Activated naive CD4-positive, alpha-beta T cell treated with anti-CD3 and anti-CD28 coated beads, Interleukin-2, amount 10 ng/mL, durations not matched to agents 7 days and 5 days (primary cell): Measurements from ENCODE around the gene LRRC32.

Experiments used
- CTCF ChIA-PET: fragments of 350-600 bp; sonication (Branson Sonifier 250); formaldehyde crosslinking; loops from one replicate; lab custom pipeline; 2021; ENCODE audit warnings: antibody characterized with exemption; lab: Charles Lee
- DNase-seq: peaks from one replicate; pipeline ENCODE4 v3.0.0-alpha.2; 2020
- H3K27ac Mint-ChIP-seq: one replicate; pipeline ENCODE4 v1.8.0; 2021; ENCODE audit warnings: mild to moderate bottlenecking, moderate library complexity, mixed read lengths
- H3K27me3 Mint-ChIP-seq: one replicate; pipeline ENCODE4 v1.8.0; 2021; ENCODE audit warnings: mild to moderate bottlenecking, mixed read lengths
- H3K36me3 Mint-ChIP-seq: one replicate; pipeline ENCODE4 v1.8.0; 2021; ENCODE audit warnings: mixed read lengths
- H3K4me1 Mint-ChIP-seq: one replicate; pipeline ENCODE4 v1.8.0; 2021; ENCODE audit warnings: mixed read lengths
- H3K4me3 Mint-ChIP-seq: one replicate; pipeline ENCODE4 v1.8.0; 2021; ENCODE audit warnings: mild to moderate bottlenecking, moderate library complexity, mixed read lengths
- H3K9me3 Mint-ChIP-seq: one replicate; pipeline ENCODE4 v1.8.0; 2021; ENCODE audit warnings: mixed read lengths

Gene LRRC32

GRCh38 chr11:76659672-76660532 is 10.6 kb downstream of the LRRC32 start:
- CTCF ChIA-PET: interaction anchor here (1.1 kb wide), 1 partner anchor 61 kb away, joined by 3 read pairs; no protein-coding TSS in a partner anchor
- Mint-ChIP-seq H3K27me3 (peaks cover 50% of the 10 kb centered on the region), H3K36me3 (no peaks in the 10 kb centered on the region)

DNA sequence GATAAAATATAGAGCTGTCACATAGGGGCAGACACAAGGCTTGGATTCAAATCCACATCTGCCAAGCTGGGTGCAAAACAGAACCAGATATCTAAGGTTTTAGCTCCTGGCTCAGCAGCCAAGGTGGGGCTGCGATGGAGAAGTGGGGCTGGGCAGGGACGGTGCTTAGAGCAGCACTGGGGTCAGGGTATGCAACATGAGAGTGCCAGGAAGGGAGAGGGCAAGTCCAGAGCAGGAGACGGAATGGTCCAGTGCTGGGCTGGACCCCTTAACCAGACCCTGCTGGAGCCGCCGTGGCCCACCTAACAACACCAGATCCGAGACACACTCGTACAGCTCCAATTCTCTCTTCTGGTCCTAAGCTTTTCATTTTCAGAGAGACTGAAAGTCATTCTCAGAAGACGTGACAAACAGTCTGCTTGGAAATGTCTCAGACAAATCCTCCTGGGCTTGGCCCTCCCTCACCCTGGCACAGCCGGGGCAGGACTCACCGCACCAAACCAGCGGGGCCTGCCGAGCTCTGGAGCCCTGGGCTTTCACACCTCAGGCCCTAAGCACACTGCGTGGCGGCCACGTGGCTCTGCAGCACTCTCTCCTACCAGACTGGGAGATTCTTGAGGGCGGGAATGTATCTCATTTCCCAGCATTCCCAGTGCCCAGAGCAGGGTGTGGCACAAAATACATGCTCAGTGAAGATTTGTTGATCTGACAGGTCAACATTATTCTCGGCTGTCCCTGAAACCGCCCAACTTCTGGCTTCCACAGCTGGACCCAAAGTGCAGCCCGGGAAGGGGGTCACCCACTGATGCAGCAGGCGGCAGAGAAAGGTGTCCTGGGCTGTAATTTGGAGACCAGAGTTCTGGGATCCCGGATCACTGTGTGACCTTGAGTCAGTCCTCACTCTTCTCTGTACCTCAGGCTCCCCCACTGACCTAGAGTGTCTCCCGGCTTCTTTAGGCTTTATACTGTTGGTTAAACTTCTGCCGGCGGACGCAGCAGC is 11.6 kb downstream of the LRRC32 start:
- Mint-ChIP-seq H3K4me1 (peaks cover 6% of the 10 kb centered on the region), H3K27me3 (peaks cover 53% of the 10 kb centered on the region), H3K36me3 (no peaks in the 10 kb centered on the region), H3K4me3 (no peak overlapping the region), H3K27ac (no peak overlapping the region), H3K9me3 (no peaks in the 10 kb centered on the region)
- CTCF ChIA-PET: interaction anchor here (1.1 kb wide), 1 partner anchor 60 kb away, joined by 3 read pairs; no protein-coding TSS in a partner anchor
- no peak for DNase-seq

More at GRCh38 chr11:76659672-76660532, 10.6 kb downstream of the LRRC32 start:
- no peak for DNase-seq
- Mint-ChIP-seq H3K27ac (no peak overlapping the region), H3K4me1 (peaks cover 15% of the 10 kb centered on the region), H3K9me3 (no peaks in the 10 kb centered on the region), H3K4me3 (no peak overlapping the region)

- Mint-ChIP-seq H3K9me3 (no peaks in the 10 kb centered on the region), H3K27me3 (peaks cover 58% of the 10 kb centered on the region), H3K36me3 (no peaks in the 10 kb centered on the region), H3K4me3 (no peak overlapping the region), H3K27ac (no peak overlapping the region), H3K4me1 (peaks cover 3% of the 10 kb centered on the region)
- CTCF ChIA-PET: no interaction called here
- no peak for DNase-seq
Measured at GRCh38 chr11:76658231-76658630, 12.3 kb downstream of the LRRC32 start.

- H3K27me3 Mint-ChIP-seq: peaks cover 56% of the 10 kb centered on the region
- no peak overlapping the region for H3K4me3 Mint-ChIP-seq
- CTCF ChIA-PET: no interaction called here
- DNase-seq: peak; percentile 12
- H3K4me1 Mint-ChIP-seq: peaks cover 3% of the 10 kb centered on the region
- H3K9me3 Mint-ChIP-seq: no peaks in the 10 kb centered on the region
- H3K27ac Mint-ChIP-seq: no peak overlapping the region
- no peaks in the 10 kb centered on the region for H3K36me3 Mint-ChIP-seq
Measured at GRCh38 chr11:76657187-76658170, 13.1 kb downstream of the LRRC32 start.

GRCh38 chr11:76656571-76657081 is 13.9 kb downstream of the LRRC32 start:
- Mint-ChIP-seq H3K9me3 (no peaks in the 10 kb centered on the region), H3K4me1 (peaks cover 3% of the 10 kb centered on the region), H3K27me3 (peaks cover 56% of the 10 kb centered on the region), H3K27ac (no peak overlapping the region), H3K4me3 (no peak overlapping the region), H3K36me3 (no peaks in the 10 kb centered on the region)
- CTCF ChIA-PET: no interaction called here
- peak; percentile 6 for DNase-seq

DNA sequence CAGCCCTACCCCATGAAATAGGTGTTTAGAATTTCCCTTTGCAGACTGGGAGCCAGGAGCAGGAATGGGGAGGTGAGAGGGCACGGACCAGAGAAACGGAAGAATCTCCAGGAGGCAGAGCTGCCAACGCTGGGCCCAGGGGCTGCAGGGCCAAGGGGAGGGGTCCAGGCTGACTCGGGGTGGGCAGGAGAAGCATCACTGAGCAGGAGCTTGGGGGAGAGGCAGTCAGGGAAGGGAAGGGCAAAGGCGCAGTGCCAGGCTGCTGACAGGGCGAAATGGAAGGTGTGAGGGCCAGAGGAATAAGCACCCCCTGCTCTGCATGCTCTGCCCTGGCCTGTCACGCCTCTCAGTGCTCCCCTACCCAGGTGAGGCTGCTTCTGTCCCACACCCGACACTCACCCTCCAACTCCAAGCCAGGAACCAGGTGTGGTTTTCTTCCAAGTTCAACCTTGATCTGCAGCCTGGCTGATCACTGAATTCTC is 14.5 kb downstream of the LRRC32 start:
- no peak overlapping the region for H3K4me3 Mint-ChIP-seq
- DNase-seq: peak; percentile 7
- H3K9me3 Mint-ChIP-seq: no peaks in the 10 kb centered on the region
- no peak overlapping the region for H3K27ac Mint-ChIP-seq
- CTCF ChIA-PET: no interaction called here
- H3K4me1 Mint-ChIP-seq: peaks cover 3% of the 10 kb centered on the region
- peaks cover 62% of the 10 kb centered on the region for H3K27me3 Mint-ChIP-seq
- no peaks in the 10 kb centered on the region for H3K36me3 Mint-ChIP-seq

GRCh38 chr11:76655501-76656049 is 15.0 kb downstream of the LRRC32 start:
- Mint-ChIP-seq H3K27ac (no peak overlapping the region), H3K36me3 (no peaks in the 10 kb centered on the region), H3K27me3 (peaks cover 63% of the 10 kb centered on the region), H3K4me1 (peaks cover 3% of the 10 kb centered on the region), H3K4me3 (no peak overlapping the region), H3K9me3 (no peaks in the 10 kb centered on the region)
- DNase-seq: peak; percentile 11
- CTCF ChIA-PET: no interaction called here

DNA sequence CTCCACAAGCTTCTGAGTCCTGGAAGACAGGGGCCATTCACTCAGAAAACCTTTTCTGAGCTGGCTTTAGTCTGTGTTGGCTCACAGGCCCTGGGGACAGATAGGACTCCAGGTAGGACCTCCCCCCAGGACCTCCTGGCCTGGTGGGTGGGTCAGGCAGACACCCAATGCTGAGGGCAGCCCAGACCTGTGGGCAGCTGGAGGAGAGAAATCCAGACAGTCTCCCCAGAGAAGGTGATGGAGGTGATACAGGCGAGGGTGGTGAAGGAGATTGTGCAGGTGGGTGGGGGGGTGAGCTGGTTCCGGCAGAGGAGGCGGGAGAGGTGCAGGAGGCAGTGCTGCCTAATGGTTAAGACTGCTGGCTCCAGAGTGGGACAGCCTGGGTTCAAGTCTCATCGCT is 15.6 kb downstream of the LRRC32 start:
- peaks cover 66% of the 10 kb centered on the region for H3K27me3 Mint-ChIP-seq
- H3K9me3 Mint-ChIP-seq: no peaks in the 10 kb centered on the region
- CTCF ChIA-PET: interaction anchor here (0.6 kb wide), 1 partner anchor 190 kb away, joined by 4 read pairs; no protein-coding TSS in a partner anchor
- H3K4me3 Mint-ChIP-seq: no peak overlapping the region
- no peaks in the 10 kb centered on the region for H3K36me3 Mint-ChIP-seq
- peaks cover 3% of the 10 kb centered on the region for H3K4me1 Mint-ChIP-seq
- peak; percentile 8 for DNase-seq
- no peak overlapping the region for H3K27ac Mint-ChIP-seq

- Mint-ChIP-seq H3K4me1 (peaks cover 3% of the 10 kb centered on the region), H3K36me3 (no peaks in the 10 kb centered on the region), H3K4me3 (no peak overlapping the region), H3K27ac (no peak overlapping the region), H3K27me3 (peaks cover 63% of the 10 kb centered on the region), H3K9me3 (no peaks in the 10 kb centered on the region)
- no peak for DNase-seq
- CTCF ChIA-PET: no interaction called here
Measured at GRCh38 chr11:76654298-76654851, 16.2 kb downstream of the LRRC32 start.

- Mint-ChIP-seq H3K27me3 (peaks cover 57% of the 10 kb centered on the region), H3K4me1 (peaks cover 3% of the 10 kb centered on the region)
- DNase-seq: peak; percentile 15
Measured at GRCh38 chr11:76653674-76654284, 16.8 kb downstream of the LRRC32 start.

GRCh38 chr11:76653012-76653673 is 17.4 kb downstream of the LRRC32 start:
- CTCF ChIA-PET: no interaction called here

More at GRCh38 chr11:76653674-76654284, 16.8 kb downstream of the LRRC32 start:
- H3K27ac Mint-ChIP-seq: no peak overlapping the region
- CTCF ChIA-PET: no interaction called here
- no peak overlapping the region for H3K4me3 Mint-ChIP-seq
- H3K36me3 Mint-ChIP-seq: no peaks in the 10 kb centered on the region
- H3K9me3 Mint-ChIP-seq: no peaks in the 10 kb centered on the region

GRCh38 chr11:76649851-76650372 is 20.6 kb downstream of the LRRC32 start:
- Mint-ChIP-seq H3K27me3 (peaks cover 50% of the 10 kb centered on the region), H3K4me1 (no peaks in the 10 kb centered on the region), H3K9me3 (no peaks in the 10 kb centered on the region), H3K4me3 (no peak overlapping the region), H3K27ac (no peak overlapping the region), H3K36me3 (no peaks in the 10 kb centered on the region)
- DNase-seq: peak; percentile 10
- CTCF ChIA-PET: no interaction called here

More at GRCh38 chr11:76653012-76653673, 17.4 kb downstream of the LRRC32 start:
- DNase-seq: peak; percentile 6
- H3K4me1 Mint-ChIP-seq: peaks cover 3% of the 10 kb centered on the region
- H3K4me3 Mint-ChIP-seq: no peak overlapping the region
- H3K9me3 Mint-ChIP-seq: no peaks in the 10 kb centered on the region
- H3K27ac Mint-ChIP-seq: no peak overlapping the region
- H3K36me3 Mint-ChIP-seq: no peaks in the 10 kb centered on the region
- peaks cover 58% of the 10 kb centered on the region for H3K27me3 Mint-ChIP-seq
